WTC11 (cell line): ENCODE measurements around the gene ACOX3. TPM values are rescaled to one million over a fixed set of nuclear protein-coding genes. Genes with fewer than 3 reads are reported as not detected.
"Not testable (repeated sequence)": the region's sequence is repeated elsewhere in the genome, so short reads cannot be mapped to it uniquely, and the experiment has no call there.

Experiments used
- ATAC-seq: fragments of 200-7000 bp; cut with Tn5 transposase; 2 replicates; pipeline ENCODE4 v1.10.0; 2021; ENCODE audit warnings: mild to moderate bottlenecking, moderate library complexity
- CTCF ChIA-PET: fragments of 300-600 bp; sonication (Branson Sonifier 250); formaldehyde crosslinking; loops from one replicate; lab custom pipeline; 2021; ENCODE audit warnings: antibody characterized with exemption; lab: Charles Lee
- POLR2A ChIA-PET: fragments of 350-600 bp; sonication (Branson Sonifier 250); formaldehyde crosslinking; loops from one replicate; lab custom pipeline; 2021; ENCODE audit warnings: antibody characterized with exemption; lab: Charles Lee
- DNase-seq: peaks from one replicate; pipeline ENCODE4 v3.0.0; 2021; ENCODE audit warnings: low spot score
- H3K27ac Mint-ChIP-seq: 2 replicates; pipeline ENCODE4 v1.8.0; 2021; ENCODE audit warnings: mixed read lengths
- H3K27me3 Mint-ChIP-seq: 2 replicates; pipeline ENCODE4 v1.8.0; 2021; ENCODE audit warnings: low read depth, mild to moderate bottlenecking, moderate library complexity, mixed read lengths
- H3K36me3 Mint-ChIP-seq: 2 replicates; pipeline ENCODE4 v1.8.0; 2021; ENCODE audit warnings: mixed read lengths
- H3K4me1 Mint-ChIP-seq: 2 replicates; pipeline ENCODE4 v1.8.0; 2022; ENCODE audit warnings: mixed read lengths
- H3K4me3 Mint-ChIP-seq: 2 replicates; pipeline ENCODE4 v1.8.0; 2021; ENCODE audit warnings: mild to moderate bottlenecking, moderate library complexity, mixed read lengths
- H3K9me3 Mint-ChIP-seq: 2 replicates; pipeline ENCODE4 v1.8.0; 2021; ENCODE audit warnings: mixed read lengths
- ATF2 ChIP-seq: sonication (generic); formaldehyde crosslinking; IDR thresholded peaks from 2 replicates; pipeline ENCODE4 v1.8.1; 2022; ENCODE audit warnings: low read depth, missing genetic modification reagents, borderline replicate concordance
- CDX4 ChIP-seq: fragments of 250-450 bp; sonication (Bioruptor Pico); IDR thresholded peaks from 2 replicates; pipeline ENCODE4 v1.9.0; 2021; ENCODE audit warnings: moderate library complexity, mild to moderate bottlenecking, inconsistent platforms, borderline replicate concordance
- ELF4 ChIP-seq: sonication (generic); formaldehyde crosslinking; IDR thresholded peaks from 2 replicates; pipeline ENCODE4 v1.8.1; 2022; ENCODE audit warnings: low read depth, mild to moderate bottlenecking, moderate library complexity, missing genetic modification reagents
- ESRRA ChIP-seq: sonication (generic); formaldehyde crosslinking; IDR thresholded peaks from 2 replicates; pipeline ENCODE4 v1.8.1; 2022; ENCODE audit warnings: mild to moderate bottlenecking, missing genetic modification reagents, borderline replicate concordance
- FOXJ3 ChIP-seq: sonication (generic); formaldehyde crosslinking; IDR thresholded peaks from 2 replicates; pipeline ENCODE4 v1.9.0; 2021; ENCODE audit warnings: missing genetic modification reagents, mild to moderate bottlenecking, borderline replicate concordance
- IRF2 ChIP-seq: sonication (generic); formaldehyde crosslinking; IDR thresholded peaks from 2 replicates; pipeline ENCODE4 v1.8.0; 2022; ENCODE audit warnings: low read depth, missing genetic modification reagents, borderline replicate concordance
- JUN ChIP-seq: sonication (generic); formaldehyde crosslinking; IDR thresholded peaks from 2 replicates; pipeline ENCODE4 v1.8.0; 2023; ENCODE audit warnings: mild to moderate bottlenecking, missing genetic modification reagents
- KAT7 ChIP-seq: sonication (generic); formaldehyde crosslinking; IDR thresholded peaks from 2 replicates; pipeline ENCODE4 v1.8.1; 2023; ENCODE audit warnings: missing genetic modification reagents, mild to moderate bottlenecking, borderline replicate concordance
- MAX ChIP-seq: sonication (generic); formaldehyde crosslinking; IDR thresholded peaks from 2 replicates; pipeline ENCODE4 v1.8.0; 2022; ENCODE audit warnings: mild to moderate bottlenecking, missing genetic modification reagents
- MLX ChIP-seq: sonication (generic); formaldehyde crosslinking; IDR thresholded peaks from 2 replicates; pipeline ENCODE4 v1.8.1; 2023; ENCODE audit warnings: mild to moderate bottlenecking, missing genetic modification reagents, moderate library complexity
- MXD4 ChIP-seq: fragments of 250-450 bp; sonication (Bioruptor Pico); IDR thresholded peaks from 2 replicates; pipeline ENCODE4 v1.8.0; 2021; ENCODE audit warnings: mild to moderate bottlenecking, moderate library complexity, borderline replicate concordance
- MYBL2 ChIP-seq: sonication (generic); formaldehyde crosslinking; IDR thresholded peaks from 2 replicates; pipeline ENCODE4 v1.8.1; 2023; ENCODE audit warnings: mild to moderate bottlenecking, moderate library complexity, missing genetic modification reagents
- NFE2L1 ChIP-seq: sonication (generic); formaldehyde crosslinking; IDR thresholded peaks from 2 replicates; pipeline ENCODE4 v1.8.1; 2023; ENCODE audit warnings: missing genetic modification reagents
- NR2C2 ChIP-seq: sonication (generic); formaldehyde crosslinking; IDR thresholded peaks from 2 replicates; pipeline ENCODE4 v1.8.0; 2022; ENCODE audit warnings: mild to moderate bottlenecking, missing genetic modification reagents
- NR3C1 ChIP-seq: sonication (generic); formaldehyde crosslinking; conservative IDR thresholded peaks from 2 replicates; pipeline ENCODE4 v1.8.1; 2023; ENCODE audit warnings: low read depth, mild to moderate bottlenecking, missing genetic modification reagents
- OVOL2 ChIP-seq: fragments of 250-450 bp; sonication (Bioruptor Pico); IDR thresholded peaks from 2 replicates; pipeline ENCODE4 v1.9.0; 2021; ENCODE audit warnings: mild to moderate bottlenecking, borderline replicate concordance
- PRRX2 ChIP-seq: fragments of 250-450 bp; sonication (Bioruptor Pico); IDR thresholded peaks from 2 replicates; pipeline ENCODE4 v1.8.0; 2021; ENCODE audit warnings: mild to moderate bottlenecking
- RORB ChIP-seq: fragments of 250-450 bp; sonication (Bioruptor Pico); IDR thresholded peaks from 2 replicates; pipeline ENCODE4 v1.9.0; 2021; ENCODE audit warnings: mild to moderate bottlenecking
- TCF7 ChIP-seq: sonication (generic); formaldehyde crosslinking; IDR thresholded peaks from 2 replicates; pipeline ENCODE4 v1.8.0; 2022; ENCODE audit warnings: mild to moderate bottlenecking, low read depth, missing genetic modification reagents, moderate library complexity
- USF2 ChIP-seq: sonication (generic); formaldehyde crosslinking; IDR thresholded peaks from 2 replicates; pipeline ENCODE4 v1.8.1; 2023; ENCODE audit warnings: mild to moderate bottlenecking, missing genetic modification reagents, moderate library complexity
- ZNF138 ChIP-seq: sonication (generic); formaldehyde crosslinking; conservative IDR thresholded peaks from 2 replicates; pipeline ENCODE4 v1.8.1; 2022; ENCODE audit warnings: mild to moderate bottlenecking, moderate library complexity, missing genetic modification reagents
- ZNF219 ChIP-seq: sonication (generic); formaldehyde crosslinking; IDR thresholded peaks from 2 replicates; pipeline ENCODE4 v1.8.0; 2023; ENCODE audit warnings: missing genetic modification reagents, mild to moderate bottlenecking, borderline replicate concordance
- ZNF423 ChIP-seq: fragments of 250-450 bp; sonication (Bioruptor Pico); IDR thresholded peaks from 2 replicates; pipeline ENCODE4 v2.1.2; 2022; ENCODE audit warnings: mild to moderate bottlenecking, moderate library complexity
- ZNF671 ChIP-seq: fragments of 250-450 bp; sonication (Bioruptor Pico); IDR thresholded peaks from 2 replicates; pipeline ENCODE4 v1.8.0; 2021; ENCODE audit warnings: mild to moderate bottlenecking
- total RNA-seq: library from RNA; stranded (reverse); gene quantifications from 3 replicates; pipeline ENCODE4 v1.2.3, GENCODE V29; 2021

Gene ACOX3
- total RNA-seq, 1 experiment from 2014 or later: 10.7 TPM

DNA sequence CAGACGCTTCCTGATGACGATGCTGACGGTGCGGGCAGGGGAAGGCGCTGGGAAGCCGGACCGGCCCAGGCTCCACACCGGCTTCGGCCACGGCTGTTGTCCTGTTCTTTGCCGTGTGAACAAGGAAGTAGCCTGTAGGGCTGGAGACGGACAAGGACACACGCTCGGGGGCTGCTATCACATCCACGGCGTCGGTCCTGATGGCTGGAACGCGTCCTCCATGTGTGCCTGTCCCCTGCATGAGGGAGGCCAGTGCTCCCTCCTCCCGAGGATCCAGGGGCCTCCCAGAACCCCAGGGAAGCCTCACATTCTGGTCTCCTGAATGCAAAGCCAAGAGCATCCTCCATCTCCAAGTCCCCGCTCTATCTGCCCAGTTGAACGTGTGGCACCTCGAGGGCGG lies 53.8 kb downstream of the ACOX3 start:
- CTCF ChIA-PET: no interaction called here
- no peak overlapping the region for H3K27ac Mint-ChIP-seq
- H3K27me3 Mint-ChIP-seq: no peaks in the 10 kb centered on the region
- H3K9me3 Mint-ChIP-seq: no peaks in the 10 kb centered on the region
- no peak for DNase-seq
- POLR2A ChIA-PET: interaction anchor here (0.7 kb wide), 1 partner anchor 10 kb away, joined by 4 read pairs; no protein-coding TSS in a partner anchor
- TF ChIP-seq TCF7 (no peak), NFE2L1 (CRISPR knock-in tag) (no peak), MXD4 (CRISPR knock-in tag) (no peak), ZNF219 (CRISPR knock-in tag) (no peak), ATF2 (no peak), ESRRA (CRISPR knock-in tag) (no peak), RORB (CRISPR knock-in tag) (no peak), NR3C1 (CRISPR knock-in tag) (no peak)
- H3K36me3 Mint-ChIP-seq: no peaks in the 10 kb centered on the region
- ATAC-seq: no peak
- H3K4me3 Mint-ChIP-seq: no peak overlapping the region
- peaks cover under 1% of the 10 kb centered on the region; the same call in 1 of the 2 replicates for H3K4me1 Mint-ChIP-seq

DNA sequence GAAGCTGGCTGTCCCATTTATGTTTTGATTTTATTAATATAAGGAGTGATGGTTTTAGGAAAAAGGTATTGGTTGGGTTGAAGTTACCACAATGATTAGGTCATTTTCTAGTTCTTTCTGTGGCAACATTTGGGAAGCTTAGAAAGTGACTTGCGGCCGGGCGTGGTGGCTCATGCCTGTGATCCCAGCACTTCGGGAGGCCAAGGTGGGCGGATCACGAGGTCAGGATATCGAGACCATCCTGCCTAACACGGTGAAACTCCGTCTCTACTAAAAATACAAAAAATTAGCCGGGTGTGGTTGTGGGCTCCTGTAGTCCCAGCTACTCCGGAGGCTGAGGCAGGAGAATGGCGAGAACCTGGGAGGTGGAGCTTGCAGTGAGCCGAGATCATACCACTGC lies 54.4 kb downstream of the ACOX3 start:
- ChIA-PET CTCF (interaction anchor here (0.8 kb wide), 1 partner anchor 144 kb away, joined by 3 read pairs; no protein-coding TSS in a partner anchor), POLR2A (interaction anchor here (0.7 kb wide), 1 partner anchor 9 kb away, joined by 4 read pairs; no protein-coding TSS in a partner anchor)
- H3K27ac Mint-ChIP-seq, ATAC-seq, H3K4me1 Mint-ChIP-seq, H3K4me3 Mint-ChIP-seq, DNase-seq, H3K9me3 Mint-ChIP-seq, H3K36me3 Mint-ChIP-seq, H3K27me3 Mint-ChIP-seq: not testable (repeated sequence)

DNA sequence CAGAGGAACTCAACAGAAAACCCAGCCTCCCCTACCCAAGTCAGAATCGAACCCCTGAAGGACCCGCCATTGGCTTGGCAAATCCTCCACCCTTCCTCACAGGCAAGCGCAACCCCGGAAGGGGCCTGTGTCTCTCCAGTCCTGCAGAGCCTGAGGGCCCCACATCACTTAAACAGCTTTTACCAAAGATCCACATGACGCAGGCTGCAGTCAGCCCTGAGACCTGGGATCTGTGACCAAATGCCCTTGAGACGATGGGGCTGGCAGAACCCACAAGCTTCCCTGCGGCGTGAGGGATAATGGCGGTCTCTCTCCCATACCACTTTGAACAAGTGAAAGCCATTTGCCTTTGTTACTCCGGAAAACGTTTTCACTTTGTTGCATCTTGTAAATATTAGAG lies 54.9 kb downstream of the ACOX3 start:
- no peaks in the 10 kb centered on the region for H3K27me3 Mint-ChIP-seq
- CTCF ChIA-PET: interaction anchor here (0.8 kb wide), 1 partner anchor 143 kb away, joined by 3 read pairs; no protein-coding TSS in a partner anchor
- no peak overlapping the region; the same call in 1 of the 2 replicates for H3K27ac Mint-ChIP-seq
- H3K4me3 Mint-ChIP-seq: no peak overlapping the region
- no peaks in the 10 kb centered on the region for H3K36me3 Mint-ChIP-seq
- no peaks in the 10 kb centered on the region; the same call in 1 of the 2 replicates for H3K4me1 Mint-ChIP-seq
- H3K9me3 Mint-ChIP-seq: no peaks in the 10 kb centered on the region
- TF ChIP-seq ELF4 (CRISPR knock-in tag): no peak
- TF ChIP-seq OVOL2: no peak
- TF ChIP-seq FOXJ3: no peak
- TF ChIP-seq MLX (CRISPR knock-in tag): no peak
- no peak for TF ChIP-seq ZNF138 (CRISPR knock-in tag)
- TF ChIP-seq ZNF671 (CRISPR knock-in tag): no peak
- no peak for TF ChIP-seq MYBL2 (CRISPR knock-in tag)
- no peak for TF ChIP-seq IRF2 (CRISPR knock-in tag)
- no peak for TF ChIP-seq USF2 (CRISPR knock-in tag)
- no peak for TF ChIP-seq CDX4 (CRISPR knock-in tag)
- no peak for TF ChIP-seq MAX (CRISPR knock-in tag)
- no peak for TF ChIP-seq ZNF423 (CRISPR knock-in tag)
- TF ChIP-seq NR3C1 (CRISPR knock-in tag): no peak
- no peak for TF ChIP-seq PRRX2 (CRISPR knock-in tag)
- TF ChIP-seq JUN: no peak
- no peak for TF ChIP-seq KAT7 (CRISPR knock-in tag)
- TF ChIP-seq NR2C2: no peak
- TF ChIP-seq, all 79 proteins: peak for 0
- ATAC-seq (no peak), DNase-seq (no peak)
- POLR2A ChIA-PET: no interaction called here
